K562 (cell line): Measurements from ENCODE around the gene ESPL1. TPM values are rescaled to one million over a fixed set of nuclear protein-coding genes. Genes with fewer than 3 reads are reported as not detected.

Source experiments
- GABPB1 ChIP-seq: sonication (generic); formaldehyde crosslinking; IDR thresholded peaks from 2 replicates; pipeline ENCODE4 v1.8.0; 2022; ENCODE audit warnings: mild to moderate bottlenecking, missing genetic modification reagents
- JUNB ChIP-seq: fragments of 450-650 bp; formaldehyde crosslinking; conservative IDR thresholded peaks from 2 replicates; pipeline ENCODE4 v1.4.0; 2020; ENCODE audit warnings: mild to moderate bottlenecking
- JUND ChIP-seq, 2 experiments: IDR thresholded peaks; 2 replicates in 1 of 2; 3 replicates in 1 of 2; pipeline ENCODE4 v1.6.1; 2011; ENCODE audit warnings: borderline replicate concordance in 2 of 2, low read depth in 2 of 2, low read length in 2 of 2, improper control_type of control experiment in 1 of 2, missing biosample characterization in 1 of 2, missing genetic modification characterization in 1 of 2, missing genetic modification reagents in 1 of 2
- LEF1 ChIP-seq: fragments of 450-650 bp; IDR thresholded peaks from 2 replicates; pipeline ENCODE4 v1.6.1; 2016; ENCODE audit warnings: mild to moderate bottlenecking
- MTA1 ChIP-seq: fragments of 450-650 bp; IDR thresholded peaks from 2 replicates; pipeline ENCODE4 v1.6.1; 2017; ENCODE audit warnings: borderline replicate concordance
- NFATC3 ChIP-seq: fragments of 450-650 bp; IDR thresholded peaks from 2 replicates; pipeline ENCODE4 v1.6.1; 2017; ENCODE audit warnings: mild to moderate bottlenecking
- PHTF2 ChIP-seq: fragments of 250-450 bp; sonication (Bioruptor Pico); IDR thresholded peaks from 2 replicates; pipeline ENCODE4 v1.5.0; 2021; ENCODE audit warnings: mild to moderate bottlenecking
- RFX7 ChIP-seq: fragments of 250-450 bp; sonication (Bioruptor Pico); IDR thresholded peaks from 2 replicates; pipeline ENCODE4 v1.5.1; 2021; ENCODE audit warnings: mild to moderate bottlenecking
- SMARCA4 ChIP-seq: fragments of 450-650 bp; IDR thresholded peaks from 2 replicates; pipeline ENCODE4 v1.6.1; 2016
- SMARCE1 ChIP-seq: fragments of 450-650 bp; IDR thresholded peaks from 2 replicates; pipeline ENCODE4 v1.7.1; 2016; ENCODE audit warnings: mild to moderate bottlenecking
- THRAP3 ChIP-seq: fragments of 450-650 bp; IDR thresholded peaks from 2 replicates; pipeline ENCODE4 v1.6.1; 2016; ENCODE audit warnings: mild to moderate bottlenecking, inconsistent platforms, borderline replicate concordance
- ZNF212 ChIP-seq: fragments of 450-650 bp; formaldehyde crosslinking; IDR thresholded peaks from 2 replicates; pipeline ENCODE4 v1.4.0; 2020; ENCODE audit warnings: mild to moderate bottlenecking
- ZNF445 ChIP-seq: fragments of 250-450 bp; sonication (Bioruptor Pico); IDR thresholded peaks from 2 replicates; pipeline ENCODE4 v1.4.0; 2020; ENCODE audit warnings: low read depth, mild to moderate bottlenecking, moderate library complexity
- ZNF512 ChIP-seq: IDR thresholded peaks from 2 replicates; pipeline ENCODE4 v1.6.1; 2016; ENCODE audit warnings: missing genetic modification characterization, missing compliant biosample characterization
- ZNF740 ChIP-seq, 3 experiments: fragments of 200-800 bp in 1 of 3; sonication (Bioruptor generic) in 1 of 3; sonication (generic) in 1 of 3; formaldehyde crosslinking in 1 of 3; IDR thresholded peaks; 2 replicates each; pipeline versions ENCODE4 v1.6.1 to v1.8.0; 2016 to 2022; ENCODE audit warnings: mild to moderate bottlenecking in 2 of 3, missing compliant biosample characterization in 2 of 3, missing genetic modification characterization in 2 of 3, missing genetic modification reagents in 1 of 3
- ZZZ3 ChIP-seq: fragments of 450-650 bp; IDR thresholded peaks from 2 replicates; pipeline ENCODE4 v1.6.1; 2016; ENCODE audit warnings: antibody characterized with exemption, mild to moderate bottlenecking, moderate library complexity
- polyA plus RNA-seq, 8 experiments: library from polyadenylated mRNA; depleted of rRNA in 4 of 8; stranded (reverse) in 5 of 8; unstranded in 3 of 8; fragments of >200 nt; fragmentation: Nextera tagmentation in 2 of 8; fragmentation: Illumina TruSeq in 1 of 8; extraction: Ambion mirVana in 2 of 8; extraction: Trizol in 1 of 8; gene quantifications; 2 replicates each; pipeline versions ENCODE4 v1.2.1 to v1.2.3, GENCODE V29; 2011 to 2014; ENCODE audit warnings: inconsistent platforms in 1 of 8, missing spikeins in 1 of 8
- total RNA-seq, 7 experiments: library from RNA; depleted of rRNA in 6 of 7; stranded (reverse); fragments of >200 nt in 6 of 7; fragmentation: Illumina TruSeq in 2 of 7; extraction: Trizol in 2 of 7; gene quantifications; 2 replicates each; pipeline versions ENCODE4 v1.2.1 to v1.2.3, GENCODE V29; 2011 to 2021; ENCODE audit warnings: low replicate concordance in 1 of 7
- TF ChIP-seq, protein P1 (sequence below): fragments of 250-450 bp; sonication (Bioruptor Pico); IDR thresholded peaks from 2 replicates; pipeline ENCODE4 v1.4.0; 2020; ENCODE audit warnings: mild to moderate bottlenecking, moderate library complexity, borderline replicate concordance
- TF ChIP-seq, protein P2 (sequence below): sonication (generic); formaldehyde crosslinking; IDR thresholded peaks from 2 replicates; pipeline ENCODE4 v1.5.0; 2020; ENCODE audit warnings: missing genetic modification reagents
- TF ChIP-seq, protein P3 (sequence below): IDR thresholded peaks from 3 replicates; pipeline ENCODE4 v1.6.1; 2011; ENCODE audit warnings: borderline replicate concordance, mild to moderate bottlenecking; ENCODE audit not compliant: insufficient read length, insufficient read depth

ESPL1 gene
- total and polyA plus RNA-seq, 9 of the 15 experiments (the other 6 are each of a cell fraction or from before 2014, with no cell fraction given), result 1.2 to 55.0 (median 18.7) TPM

- TF ChIP-seq ZNF740 (CRISPR knock-in tag; IDR thresholded peaks at IDR 0.05) (no peak), ZNF740 (tag; IDR thresholded peaks at IDR 0.05) (no peak; a peak in 1 of 4 replicates), GABPB1 (CRISPR knock-in tag) (no peak), LEF1 (0 out of 2 replicates have a peak, but pooled peaks have one; percentile 16), RFX7 (CRISPR knock-in tag) (no peak), PHTF2 (CRISPR knock-in tag) (no peak), NFATC3 (peak; percentile 20; the same call in 1 of the 2 replicates), THRAP3 (peak; percentile 82; the same call in 1 of the 2 replicates), MTA1 (peak; percentile 47; the same call in 1 of the 2 replicates), SMARCE1 (peak; percentile 47; the same call in 1 of the 2 replicates), SMARCA4 (peak; percentile 47; the same call in 1 of the 2 replicates), ZNF212 (CRISPR knock-in tag) (no peak), ZNF512 (tag) (peak; percentile 99), ZNF445 (no peak), JUNB (CRISPR knock-in tag) (no peak), ZZZ3 (0 out of 2 replicates have a peak, but pooled peaks have one; percentile 57), JUND (IDR thresholded peaks at IDR 0.05; ENCODE audit: borderline replicate concordance, low read depth, low read length) (no peak), JUND (tag; IDR thresholded peaks at IDR 0.05; ENCODE audit: borderline replicate concordance, low read depth, low read length) (no peak)
- TF ChIP-seq, protein P1, sequence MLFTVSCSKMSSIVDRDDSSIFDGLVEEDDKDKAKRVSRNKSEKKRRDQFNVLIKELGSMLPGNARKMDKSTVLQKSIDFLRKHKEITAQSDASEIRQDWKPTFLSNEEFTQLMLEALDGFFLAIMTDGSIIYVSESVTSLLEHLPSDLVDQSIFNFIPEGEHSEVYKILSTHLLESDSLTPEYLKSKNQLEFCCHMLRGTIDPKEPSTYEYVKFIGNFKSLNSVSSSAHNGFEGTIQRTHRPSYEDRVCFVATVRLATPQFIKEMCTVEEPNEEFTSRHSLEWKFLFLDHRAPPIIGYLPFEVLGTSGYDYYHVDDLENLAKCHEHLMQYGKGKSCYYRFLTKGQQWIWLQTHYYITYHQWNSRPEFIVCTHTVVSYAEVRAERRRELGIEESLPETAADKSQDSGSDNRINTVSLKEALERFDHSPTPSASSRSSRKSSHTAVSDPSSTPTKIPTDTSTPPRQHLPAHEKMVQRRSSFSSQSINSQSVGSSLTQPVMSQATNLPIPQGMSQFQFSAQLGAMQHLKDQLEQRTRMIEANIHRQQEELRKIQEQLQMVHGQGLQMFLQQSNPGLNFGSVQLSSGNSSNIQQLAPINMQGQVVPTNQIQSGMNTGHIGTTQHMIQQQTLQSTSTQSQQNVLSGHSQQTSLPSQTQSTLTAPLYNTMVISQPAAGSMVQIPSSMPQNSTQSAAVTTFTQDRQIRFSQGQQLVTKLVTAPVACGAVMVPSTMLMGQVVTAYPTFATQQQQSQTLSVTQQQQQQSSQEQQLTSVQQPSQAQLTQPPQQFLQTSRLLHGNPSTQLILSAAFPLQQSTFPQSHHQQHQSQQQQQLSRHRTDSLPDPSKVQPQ (CRISPR knock-in tag), result no peak
- TF ChIP-seq, protein P2, sequence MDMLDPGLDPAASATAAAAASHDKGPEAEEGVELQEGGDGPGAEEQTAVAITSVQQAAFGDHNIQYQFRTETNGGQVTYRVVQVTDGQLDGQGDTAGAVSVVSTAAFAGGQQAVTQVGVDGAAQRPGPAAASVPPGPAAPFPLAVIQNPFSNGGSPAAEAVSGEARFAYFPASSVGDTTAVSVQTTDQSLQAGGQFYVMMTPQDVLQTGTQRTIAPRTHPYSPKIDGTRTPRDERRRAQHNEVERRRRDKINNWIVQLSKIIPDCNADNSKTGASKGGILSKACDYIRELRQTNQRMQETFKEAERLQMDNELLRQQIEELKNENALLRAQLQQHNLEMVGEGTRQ (CRISPR knock-in tag), result no peak
- TF ChIP-seq, protein P3, sequence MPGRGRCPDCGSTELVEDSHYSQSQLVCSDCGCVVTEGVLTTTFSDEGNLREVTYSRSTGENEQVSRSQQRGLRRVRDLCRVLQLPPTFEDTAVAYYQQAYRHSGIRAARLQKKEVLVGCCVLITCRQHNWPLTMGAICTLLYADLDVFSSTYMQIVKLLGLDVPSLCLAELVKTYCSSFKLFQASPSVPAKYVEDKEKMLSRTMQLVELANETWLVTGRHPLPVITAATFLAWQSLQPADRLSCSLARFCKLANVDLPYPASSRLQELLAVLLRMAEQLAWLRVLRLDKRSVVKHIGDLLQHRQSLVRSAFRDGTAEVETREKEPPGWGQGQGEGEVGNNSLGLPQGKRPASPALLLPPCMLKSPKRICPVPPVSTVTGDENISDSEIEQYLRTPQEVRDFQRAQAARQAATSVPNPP, result no peak
Observed at GRCh38 chr12:53222170-53222721, 45.9 kb upstream of the ESPL1 start (continued).
